CD4-positive, alpha-beta memory T cell (primary cell): ENCODE measurements around the gene OPCML. TPM values are rescaled to one million over a fixed set of nuclear protein-coding genes. Genes with fewer than 3 reads are reported as not detected.

Experiments used
- CTCF ChIA-PET: fragments of 350-600 bp; sonication (Branson Sonifier 250); formaldehyde crosslinking; loops from one replicate; lab custom pipeline; 2021; ENCODE audit warnings: inconsistent platforms; ENCODE audit not compliant: partially characterized antibody; lab: Charles Lee
- POLR2A ChIA-PET: fragments of 350-600 bp; sonication (Branson Sonifier 250); formaldehyde crosslinking; loops from one replicate; lab custom pipeline; 2021; ENCODE audit not compliant: partially characterized antibody; lab: Charles Lee
- DNase-seq, 5 donors: peaks; one replicate each; pipeline versions ENCODE4 v3.0.0 to v3.0.0-alpha.2; 2020 to 2022; ENCODE audit warnings: mixed read lengths in 1 of 5
- H3K27ac ChIP-seq: one replicate; pipeline ENCODE4 v1.7.0; 2013; ENCODE audit warnings: low read depth, low read length
- H3K27me3 ChIP-seq: 2 replicates; pipeline ENCODE4 v1.7.0; 2013; ENCODE audit warnings: mild to moderate bottlenecking, low read length, moderate library complexity; ENCODE audit not compliant: insufficient read depth
- H3K36me3 ChIP-seq: 2 replicates; pipeline ENCODE4 v1.7.0; 2013; ENCODE audit warnings: mild to moderate bottlenecking, low read length, moderate library complexity; ENCODE audit not compliant: insufficient read depth
- H3K4me1 ChIP-seq: 2 replicates; pipeline ENCODE4 v1.7.0; 2013; ENCODE audit warnings: mild to moderate bottlenecking, low read length, moderate library complexity; ENCODE audit not compliant: insufficient read depth
- H3K4me3 ChIP-seq, 2 donors: one replicate each; pipeline ENCODE4 v1.7.0; 2013; ENCODE audit warnings: low read length in 2 of 2, mild to moderate bottlenecking in 1 of 2
- H3K9me3 ChIP-seq, 2 donors: one replicate each; pipeline ENCODE4 v1.7.0; 2013; ENCODE audit warnings: low read length in 2 of 2, control low read depth in 1 of 2; ENCODE audit not compliant: control insufficient read depth in 1 of 2
- H3K27ac Mint-ChIP-seq, 7 donors: one replicate each; pipeline ENCODE4 v1.8.0; 2020 to 2021; ENCODE audit warnings: mixed read lengths in 7 of 7, mild to moderate bottlenecking in 6 of 7, inconsistent platforms in 3 of 7, moderate library complexity in 3 of 7
- H3K27me3 Mint-ChIP-seq, 2 donors: one replicate each; pipeline ENCODE4 v1.8.0; 2020 to 2021; ENCODE audit warnings: mixed read lengths in 2 of 2
- H3K36me3 Mint-ChIP-seq, 2 donors: one replicate each; pipeline ENCODE4 v1.8.0; 2020 to 2021; ENCODE audit warnings: mixed read lengths in 2 of 2, inconsistent platforms in 1 of 2, mild to moderate bottlenecking in 1 of 2
- H3K4me1 Mint-ChIP-seq, 4 donors: one replicate each; pipeline ENCODE4 v1.8.0; 2020 to 2021; ENCODE audit warnings: mixed read lengths in 4 of 4, mild to moderate bottlenecking in 1 of 4
- H3K4me3 Mint-ChIP-seq, 8 donors: one replicate each; pipeline ENCODE4 v1.8.0; 2020 to 2021; ENCODE audit warnings: mixed read lengths in 8 of 8, mild to moderate bottlenecking in 7 of 8, moderate library complexity in 6 of 8, inconsistent platforms in 3 of 8
- H3K9me3 Mint-ChIP-seq, 8 donors: one replicate each; pipeline ENCODE4 v1.8.0; 2020 to 2021; ENCODE audit warnings: mixed read lengths in 8 of 8, mild to moderate bottlenecking in 5 of 8, inconsistent platforms in 3 of 8, moderate library complexity in 1 of 8
- intact Hi-C: fragments of 100-400 bp; cut with micrococcal nuclease; formaldehyde crosslinking; loops from one replicate; pipeline ENCODE4 v1.15.1; 2023
- polyA plus RNA-seq, 2 donors: library from polyadenylated mRNA; unstranded; fragments of 300-500 nt; fragmentation: Illumina TruSeq; gene quantifications; one replicate each; pipeline ENCODE4 v1.2.3, GENCODE V29; 2021
- total RNA-seq, 2 experiments: library from RNA; stranded (reverse); gene quantifications; one replicate each; pipeline ENCODE4 v1.2.3, GENCODE V29; 2021

Gene OPCML
- total and polyA plus RNA-seq, 4 experiments from 2014 or later: not detected

- Histone ChIP-seq H3K27ac (no peak overlapping the region), H3K9me3 (no peaks in the 10 kb centered on the region), H3K27me3 (peaks cover 1% of the 10 kb centered on the region), H3K4me1 (no peaks in the 10 kb centered on the region), H3K36me3 (no peaks in the 10 kb centered on the region), H3K4me3 (no peak overlapping the region)
- DNase-seq: no peak
- ChIA-PET CTCF (no interaction called here), POLR2A (no interaction called here)
- Mint-ChIP-seq H3K27ac (no peak overlapping the region), H3K9me3 (peaks cover 0 to 8% (median under 1%) of the 10 kb centered on the region in 8 donors), H3K4me1 (no peaks in the 10 kb centered on the region), H3K27me3 (peaks cover 5 to 10% of the 10 kb centered on the region in 2 donors), H3K36me3 (no peaks in the 10 kb centered on the region), H3K4me3 (no peak overlapping the region)
- intact Hi-C loops: no loop called here
Measured at GRCh38 chr11:133536198-133536597, 3.9 kb upstream of the OPCML start.

GRCh38 chr11:133533205-133533604 is 904 bp upstream of the OPCML start:
- H3K4me1 Mint-ChIP-seq: no peaks in the 10 kb centered on the region
- Histone ChIP-seq H3K4me1 (no peaks in the 10 kb centered on the region), H3K27ac (no peak overlapping the region), H3K27me3 (peaks cover 9% of the 10 kb centered on the region), H3K4me3 (no peak overlapping the region), H3K36me3 (no peaks in the 10 kb centered on the region), H3K9me3 (no peaks in the 10 kb centered on the region)
- POLR2A ChIA-PET: no interaction called here
- H3K36me3 Mint-ChIP-seq: no peaks in the 10 kb centered on the region
- DNase-seq: no peak
- intact Hi-C loops: no loop called here
- H3K27me3 Mint-ChIP-seq: peaks cover 15 to 27% of the 10 kb centered on the region in 2 donors
- H3K4me3 Mint-ChIP-seq: no peak overlapping the region
- no peak overlapping the region for H3K27ac Mint-ChIP-seq
- CTCF ChIA-PET: no interaction called here
- H3K9me3 Mint-ChIP-seq: peaks cover 0 to 4% (median 0%) of the 10 kb centered on the region in 8 donors

GRCh38 chr11:133531458-133531857 is 843 bp downstream of the OPCML start:
- Mint-ChIP-seq H3K27ac (no peak overlapping the region), H3K4me1 (no peaks in the 10 kb centered on the region), H3K27me3 (peaks cover 15 to 27% of the 10 kb centered on the region in 2 donors), H3K9me3 (peaks cover 0 to 4% (median 0%) of the 10 kb centered on the region in 8 donors), H3K4me3 (no peak overlapping the region), H3K36me3 (no peaks in the 10 kb centered on the region)
- no peak overlapping the region for H3K4me3 ChIP-seq
- ChIA-PET CTCF (no interaction called here), POLR2A (no interaction called here)
- no peak for DNase-seq
- no peaks in the 10 kb centered on the region for H3K9me3 ChIP-seq
- intact Hi-C loops: no loop called here
- peaks cover 9% of the 10 kb centered on the region for H3K27me3 ChIP-seq
- no peaks in the 10 kb centered on the region for H3K36me3 ChIP-seq
- H3K27ac ChIP-seq: no peak overlapping the region
- H3K4me1 ChIP-seq: no peaks in the 10 kb centered on the region

- no peak overlapping the region for H3K4me3 Mint-ChIP-seq
- DNase-seq: no peak
- ChIA-PET CTCF (no interaction called here), POLR2A (no interaction called here)
- peaks cover 9% of the 10 kb centered on the region for H3K27me3 ChIP-seq
- no peaks in the 10 kb centered on the region for H3K36me3 Mint-ChIP-seq
- no peaks in the 10 kb centered on the region for H3K9me3 ChIP-seq
- intact Hi-C loops: no loop called here
- H3K27ac ChIP-seq: no peak overlapping the region
- H3K36me3 ChIP-seq: no peaks in the 10 kb centered on the region
- no peaks in the 10 kb centered on the region for H3K4me1 Mint-ChIP-seq
- no peak overlapping the region for H3K27ac Mint-ChIP-seq
- peaks cover 0 to 4% (median 0%) of the 10 kb centered on the region in 8 donors for H3K9me3 Mint-ChIP-seq
- H3K4me1 ChIP-seq: no peaks in the 10 kb centered on the region
- peaks cover 15 to 27% of the 10 kb centered on the region in 2 donors for H3K27me3 Mint-ChIP-seq
- no peak overlapping the region for H3K4me3 ChIP-seq
Measured at GRCh38 chr11:133530501-133530835, 1.8 kb downstream of the OPCML start.

GRCh38 chr11:133529807-133530500 is 2.3 kb downstream of the OPCML start:
- Histone ChIP-seq H3K27ac (no peak overlapping the region), H3K4me1 (no peaks in the 10 kb centered on the region), H3K27me3 (peaks cover 9% of the 10 kb centered on the region), H3K9me3 (no peaks in the 10 kb centered on the region), H3K4me3 (no peak overlapping the region), H3K36me3 (no peaks in the 10 kb centered on the region)
- POLR2A ChIA-PET: no interaction called here
- Mint-ChIP-seq H3K27ac (no peak overlapping the region), H3K36me3 (no peaks in the 10 kb centered on the region), H3K9me3 (peaks cover 0 to 4% (median 0%) of the 10 kb centered on the region in 8 donors), H3K27me3 (peaks cover 15 to 27% of the 10 kb centered on the region in 2 donors), H3K4me1 (no peaks in the 10 kb centered on the region), H3K4me3 (no peak overlapping the region)
- DNase-seq: no peak
- intact Hi-C loops: no loop called here
- CTCF ChIA-PET: no interaction called here

- no peak for DNase-seq
- CTCF ChIA-PET: no interaction called here
- Mint-ChIP-seq H3K4me1 (no peaks in the 10 kb centered on the region), H3K4me3 (no peak overlapping the region), H3K9me3 (peaks cover 0 to 4% (median 0%) of the 10 kb centered on the region in 8 donors), H3K27ac (no peak overlapping the region), H3K36me3 (no peaks in the 10 kb centered on the region), H3K27me3 (peaks cover 12 to 20% of the 10 kb centered on the region in 2 donors)
- Histone ChIP-seq H3K27me3 (peaks cover 9% of the 10 kb centered on the region), H3K4me1 (no peaks in the 10 kb centered on the region), H3K36me3 (no peaks in the 10 kb centered on the region), H3K4me3 (no peak overlapping the region), H3K9me3 (no peaks in the 10 kb centered on the region), H3K27ac (no peak overlapping the region)
- intact Hi-C loops: no loop called here
- POLR2A ChIA-PET: no interaction called here
Measured at GRCh38 chr11:133526790-133527189, 5.5 kb downstream of the OPCML start.

- Mint-ChIP-seq H3K9me3 (peaks cover 0 to 4% (median 0%) of the 10 kb centered on the region in 8 donors), H3K4me1 (no peaks in the 10 kb centered on the region), H3K27me3 (peaks cover 8 to 15% of the 10 kb centered on the region in 2 donors), H3K36me3 (no peaks in the 10 kb centered on the region), H3K27ac (no peak overlapping the region), H3K4me3 (no peak overlapping the region)
- H3K9me3 ChIP-seq: no peaks in the 10 kb centered on the region
- peaks cover 6% of the 10 kb centered on the region for H3K27me3 ChIP-seq
- H3K4me1 ChIP-seq: no peaks in the 10 kb centered on the region
- no peak overlapping the region for H3K4me3 ChIP-seq
- DNase-seq: no peak
- POLR2A ChIA-PET: no interaction called here
- CTCF ChIA-PET: no interaction called here
- no peaks in the 10 kb centered on the region for H3K36me3 ChIP-seq
- H3K27ac ChIP-seq: no peak overlapping the region
- intact Hi-C loops: no loop called here
Measured at GRCh38 chr11:133525976-133526375, 6.3 kb downstream of the OPCML start.
